GM21515 (cell line): ENCODE measurements around the gene MECP2.

Experiments used
- ATAC-seq: cut with Tn5 transposase; IDR thresholded peaks from one replicate; pipeline ENCODE4 v1.9.1; 2021; ENCODE audit not compliant: unreplicated experiment

Gene MECP2

GRCh38 chrX:154116426-154117211, 19.1 kb upstream of the MECP2 start:
- no peak for ATAC-seq

GRCh38 chrX:154115750-154116149, 18.2 kb upstream of the MECP2 start:
- ATAC-seq: no peak

- ATAC-seq: no peak
These were observed 17.6 kb upstream of the MECP2 start for GRCh38 chrX:154115071-154115470.

GRCh38 chrX:154114652-154115051, 17.1 kb upstream of the MECP2 start:
- ATAC-seq: no peak

GRCh38 chrX:154113729-154114128, 16.2 kb upstream of the MECP2 start:
- no peak for ATAC-seq

- no peak for ATAC-seq
These were observed 1.0 kb upstream of the MECP2 start for GRCh38 chrX:154098551-154098950.

- ATAC-seq: peak; percentile 33
These were observed 421 bp downstream of the MECP2 start for GRCh38 chrX:154097003-154097588.

- ATAC-seq: no peak
These were observed 1.1 kb downstream of the MECP2 start for GRCh38 chrX:154096140-154097002.

- ATAC-seq: no peak
These were observed 2.7 kb downstream of the MECP2 start for GRCh38 chrX:154094833-154095232.

- ATAC-seq: no peak
These were observed 3.6 kb downstream of the MECP2 start for GRCh38 chrX:154093965-154094364.

- no peak for ATAC-seq
These were observed 5.1 kb downstream of the MECP2 start for GRCh38 chrX:154092371-154092770.

- no peak for ATAC-seq
These were observed 5.8 kb downstream of the MECP2 start for GRCh38 chrX:154091678-154092077.

- ATAC-seq: no peak
These were observed 6.8 kb downstream of the MECP2 start for GRCh38 chrX:154090731-154091130.

GRCh38 chrX:154084449-154085300, 12.8 kb downstream of the MECP2 start:
- no peak for ATAC-seq

- no peak for ATAC-seq
These were observed 14.4 kb downstream of the MECP2 start for GRCh38 chrX:154083126-154083517.

GRCh38 chrX:154082396-154083125, 15.0 kb downstream of the MECP2 start:
- ATAC-seq: no peak

- ATAC-seq: no peak
These were observed 20.4 kb downstream of the MECP2 start for GRCh38 chrX:154077101-154077500.

- ATAC-seq: no peak
These were observed 23.3 kb downstream of the MECP2 start for GRCh38 chrX:154074199-154074598.

GRCh38 chrX:154072192-154072591, 25.3 kb downstream of the MECP2 start:
- ATAC-seq: no peak

- no peak for ATAC-seq
These were observed 29.0 kb downstream of the MECP2 start for GRCh38 chrX:154068560-154068959.
